Vagina (tissue), 2 donors: ENCODE data around the gene CNTNAP4. TPM values are rescaled to one million over a fixed set of nuclear protein-coding genes. Genes with fewer than 3 reads are reported as not detected.

Experiments
- DNase-seq, 2 donors: peaks; one replicate each; pipeline ENCODE4 v3.0.0-alpha.2; 2017; ENCODE audit errors: extremely low spot score in 2 of 2
- H3K27ac ChIP-seq: fragments of 200-600 bp; sonication (generic); one replicate; pipeline ENCODE4 v1.5.1; 2019
- H3K27me3 ChIP-seq: fragments of 200-600 bp; sonication (generic); one replicate; pipeline ENCODE4 v1.5.1; 2019
- H3K36me3 ChIP-seq, 2 donors: fragments of 200-600 bp; sonication (generic); one replicate each; pipeline ENCODE4 v1.5.1; 2017 to 2019
- H3K4me1 ChIP-seq: fragments of 200-600 bp; sonication (generic); one replicate; pipeline ENCODE4 v1.5.1; 2019
- H3K4me3 ChIP-seq, 2 donors: fragments of 200-600 bp; sonication (generic); 1 replicate in 1 of 2; 2 replicates in 1 of 2; pipeline ENCODE4 v1.5.1; 2016 to 2019
- H3K9me3 ChIP-seq: fragments of 200-600 bp; sonication (generic); one replicate; pipeline ENCODE4 v1.5.1; 2019
- CTCF ChIP-seq, 3 experiments: fragments of 450-650 bp in 2 of 3; fragments of 200-600 bp in 1 of 3; sonication (generic) in 1 of 3; IDR thresholded peaks; one replicate each; pipeline ENCODE4 v1.5.1; 2017 to 2019; ENCODE audit warnings: antibody characterized with exemption in 3 of 3, mild to moderate bottlenecking in 2 of 3, moderate library complexity in 2 of 3
- POLR2A ChIP-seq, 2 donors: fragments of 450-650 bp; IDR thresholded peaks; one replicate each; pipeline ENCODE4 v1.6.1; 2017; ENCODE audit warnings: antibody characterized with exemption in 2 of 2, mild to moderate bottlenecking in 2 of 2, moderate library complexity in 2 of 2
- POLR2AphosphoS5 ChIP-seq, 2 donors: sonication (generic); formaldehyde crosslinking; IDR thresholded peaks; one replicate each; pipeline ENCODE4 v1.9.0; 2017; ENCODE audit warnings: antibody characterized with exemption in 2 of 2, mild to moderate bottlenecking in 2 of 2, low read depth in 1 of 2; ENCODE audit not compliant: insufficient read depth in 1 of 2
- intact Hi-C: fragments of 100-400 bp; cut with DNase I; formaldehyde crosslinking; loops from one replicate; pipeline ENCODE4 v1.15.1; 2023
- total RNA-seq: library from RNA; depleted of rRNA; stranded (reverse); fragments of >200 nt; gene quantifications from one replicate; pipeline ENCODE4 v1.2.3, GENCODE V29; 2016

Gene CNTNAP4
- total RNA-seq, 1 donor from 2014 or later, result 1.7 TPM

- DNase-seq, result no peak
- Histone ChIP-seq H3K4me3 (no peak overlapping the region), H3K9me3 (no peaks in the 10 kb centered on the region), H3K4me1 (no peaks in the 10 kb centered on the region), H3K27ac (no peak overlapping the region), H3K36me3 (no peaks in the 10 kb centered on the region), H3K27me3 (no peaks in the 10 kb centered on the region)
- intact Hi-C loops, result no loop called here
- TF ChIP-seq POLR2A (IDR thresholded peaks at IDR 0.05) (no peak), CTCF (IDR thresholded peaks at IDR 0.05) (no peak), POLR2AphosphoS5 (IDR thresholded peaks at IDR 0.05; ENCODE audit: insufficient read depth in 1 of 2, low read depth in 1 of 2) (no peak)
Observed at GRCh38 chr16:76237471-76237870, 39.7 kb upstream of the CNTNAP4 start.

- Histone ChIP-seq H3K27me3 (no peaks in the 10 kb centered on the region), H3K4me1 (no peaks in the 10 kb centered on the region), H3K36me3 (no peaks in the 10 kb centered on the region), H3K27ac (no peak overlapping the region), H3K4me3 (no peak overlapping the region), H3K9me3 (no peaks in the 10 kb centered on the region)
- DNase-seq, result no peak
- TF ChIP-seq POLR2AphosphoS5 (IDR thresholded peaks at IDR 0.05; ENCODE audit: insufficient read depth in 1 of 2, low read depth in 1 of 2) (no peak), POLR2A (IDR thresholded peaks at IDR 0.05) (no peak), CTCF (IDR thresholded peaks at IDR 0.05) (no peak)
- intact Hi-C loops, result no loop called here
Observed at GRCh38 chr16:76241755-76242154, 35.4 kb upstream of the CNTNAP4 start.

- TF ChIP-seq POLR2A (IDR thresholded peaks at IDR 0.05), result no peak
- no peak for TF ChIP-seq CTCF (IDR thresholded peaks at IDR 0.05)
- TF ChIP-seq POLR2AphosphoS5 (IDR thresholded peaks at IDR 0.05; ENCODE audit: insufficient read depth in 1 of 2, low read depth in 1 of 2), result no peak
- Histone ChIP-seq H3K4me3 (no peak overlapping the region), H3K9me3 (no peaks in the 10 kb centered on the region), H3K27me3 (no peaks in the 10 kb centered on the region), H3K36me3 (no peaks in the 10 kb centered on the region), H3K27ac (no peak overlapping the region), H3K4me1 (no peaks in the 10 kb centered on the region)
- DNase-seq, result no peak
- intact Hi-C loops, result no loop called here
Observed at GRCh38 chr16:76243620-76244019, 33.6 kb upstream of the CNTNAP4 start.

- DNase-seq, result no peak
- Histone ChIP-seq H3K9me3 (no peaks in the 10 kb centered on the region), H3K36me3 (no peaks in the 10 kb centered on the region), H3K27me3 (no peaks in the 10 kb centered on the region), H3K4me1 (no peaks in the 10 kb centered on the region), H3K27ac (no peak overlapping the region), H3K4me3 (no peak overlapping the region)
- TF ChIP-seq CTCF (IDR thresholded peaks at IDR 0.05) (no peak), POLR2A (IDR thresholded peaks at IDR 0.05) (no peak)
- intact Hi-C loops, result no loop called here
Observed at GRCh38 chr16:76246587-76246986, 30.6 kb upstream of the CNTNAP4 start.

- Histone ChIP-seq H3K36me3 (no peaks in the 10 kb centered on the region), H3K4me1 (no peaks in the 10 kb centered on the region), H3K27me3 (no peaks in the 10 kb centered on the region), H3K4me3 (no peak overlapping the region), H3K27ac (no peak overlapping the region), H3K9me3 (no peaks in the 10 kb centered on the region)
- TF ChIP-seq CTCF (IDR thresholded peaks at IDR 0.05) (no peak), POLR2AphosphoS5 (IDR thresholded peaks at IDR 0.05; ENCODE audit: insufficient read depth in 1 of 2, low read depth in 1 of 2) (no peak), POLR2A (IDR thresholded peaks at IDR 0.05) (no peak)
- intact Hi-C loops, result no loop called here
- no peak for DNase-seq
Observed at GRCh38 chr16:76265434-76266045, 11.7 kb upstream of the CNTNAP4 start.
